CD14-positive monocyte (primary cell): ENCODE data around the gene SKIL. TPM values are rescaled to one million over a fixed set of nuclear protein-coding genes. Genes with fewer than 3 reads are reported as not detected.

ENCODE experiments used
- DNase-seq, 3 donors: peaks; one replicate each; pipeline ENCODE4 v3.0.0-alpha.2; 2011 to 2022
- H2AFZ ChIP-seq: 2 replicates; pipeline ENCODE4 v1.6.0; 2012; ENCODE audit warnings: mild to moderate bottlenecking, low read depth, low read length, inconsistent platforms; ENCODE audit not compliant: insufficient read depth, poor library complexity, severe bottlenecking
- H3K27ac ChIP-seq, 2 donors: 1 replicate in 1 of 2; 2 replicates in 1 of 2; pipeline ENCODE4 v1.5.1; 2012 to 2013; ENCODE audit warnings: low read length in 2 of 2, control low read depth in 1 of 2, inconsistent platforms in 1 of 2, low read depth in 1 of 2, mild to moderate bottlenecking in 1 of 2
- H3K27me3 ChIP-seq, 2 donors: one replicate each; pipeline versions ENCODE4 v1.6.0 to v1.6.1; 2011 to 2013; ENCODE audit warnings: low read length in 2 of 2; ENCODE audit not compliant: control insufficient read depth in 2 of 2, insufficient read depth in 2 of 2
- H3K36me3 ChIP-seq, 2 donors: replicated peaks in 1 of 2; 1 replicate in 1 of 2; 2 replicates in 1 of 2; pipeline versions ENCODE4 v1.5.1 to v1.6.1; 2012 to 2013; ENCODE audit warnings: low read length in 2 of 2, control low read depth in 1 of 2, inconsistent platforms in 1 of 2, mild to moderate bottlenecking in 1 of 2; ENCODE audit not compliant: insufficient read depth in 2 of 2, control insufficient read depth in 1 of 2
- H3K4me1 ChIP-seq, 2 donors: 1 replicate in 1 of 2; 2 replicates in 1 of 2; pipeline versions ENCODE4 v1.5.1 to v1.6.1; 2012 to 2013; ENCODE audit warnings: low read length in 2 of 2, control low read depth in 1 of 2, inconsistent platforms in 1 of 2, mild to moderate bottlenecking in 1 of 2, moderate library complexity in 1 of 2; ENCODE audit not compliant: insufficient read depth in 2 of 2, control insufficient read depth in 1 of 2
- H3K4me2 ChIP-seq: replicated peaks from 2 replicates; pipeline ENCODE3; 2012; ENCODE audit warnings: low read length, moderate library complexity, mild to moderate bottlenecking; ENCODE audit not compliant: poor library complexity, severe bottlenecking; ENCODE audit errors: extremely low read depth
- H3K4me3 ChIP-seq, 3 experiments: fragments of 200-600 bp in 1 of 3; sonication (generic) in 1 of 3; replicated peaks in 1 of 3; 1 replicate in 2 of 3; 2 replicates in 1 of 3; pipeline ENCODE4 v1.5.1; 2011 to 2013; ENCODE audit warnings: low read length in 3 of 3, mild to moderate bottlenecking in 3 of 3, control low read depth in 2 of 3, low read depth in 2 of 3, inconsistent platforms in 1 of 3, moderate library complexity in 1 of 3
- H3K79me2 ChIP-seq: 2 replicates; pipeline ENCODE4 v1.6.0; 2012; ENCODE audit warnings: mild to moderate bottlenecking, control low read depth, inconsistent platforms, low read length, moderate library complexity; ENCODE audit not compliant: insufficient read depth
- H3K9ac ChIP-seq: 2 replicates; pipeline ENCODE4 v1.6.0; 2017; ENCODE audit warnings: low read length, mild to moderate bottlenecking; ENCODE audit not compliant: insufficient read depth, poor library complexity, severe bottlenecking
- H3K9me3 ChIP-seq, 2 donors: replicated peaks in 1 of 2; 1 replicate in 1 of 2; 2 replicates in 1 of 2; pipeline versions ENCODE4 v1.5.1 to v1.6.1; 2012 to 2013; ENCODE audit warnings: low read length in 2 of 2, control low read depth in 1 of 2; ENCODE audit not compliant: control insufficient read depth in 1 of 2, insufficient read depth in 1 of 2
- H4K20me1 ChIP-seq: 2 replicates; pipeline ENCODE4 v1.6.0; 2012; ENCODE audit warnings: mild to moderate bottlenecking, low read length, control low read depth, moderate library complexity; ENCODE audit not compliant: insufficient read depth
- H3K27ac Mint-ChIP-seq, 7 donors: one replicate each; pipeline ENCODE4 v1.8.0; 2020; ENCODE audit warnings: mild to moderate bottlenecking in 7 of 7, mixed read lengths in 7 of 7, moderate library complexity in 6 of 7, inconsistent platforms in 2 of 7
- H3K27me3 Mint-ChIP-seq, 3 donors: one replicate each; pipeline ENCODE4 v1.8.0; 2021 to 2022; ENCODE audit warnings: low read depth in 3 of 3, mild to moderate bottlenecking in 3 of 3, mixed read lengths in 3 of 3, moderate library complexity in 3 of 3, inconsistent platforms in 1 of 3
- H3K36me3 Mint-ChIP-seq, 2 donors: one replicate each; pipeline ENCODE4 v1.8.0; 2020; ENCODE audit warnings: mixed read lengths in 2 of 2, inconsistent platforms in 1 of 2, mild to moderate bottlenecking in 1 of 2
- H3K4me1 Mint-ChIP-seq: one replicate; pipeline ENCODE4 v1.8.0; 2020; ENCODE audit warnings: mild to moderate bottlenecking, mixed read lengths
- H3K4me3 Mint-ChIP-seq, 2 donors: one replicate each; pipeline ENCODE4 v1.8.0; 2020; ENCODE audit warnings: mild to moderate bottlenecking in 2 of 2, mixed read lengths in 2 of 2, moderate library complexity in 1 of 2
- H3K9me3 Mint-ChIP-seq, 7 donors: one replicate each; pipeline ENCODE4 v1.8.0; 2020 to 2022; ENCODE audit warnings: mixed read lengths in 7 of 7, mild to moderate bottlenecking in 6 of 7, moderate library complexity in 6 of 7, inconsistent platforms in 2 of 7
- CTCF ChIP-seq: fragments of 200-600 bp; IDR thresholded peaks from one replicate; pipeline ENCODE4 v1.8.0; 2022; ENCODE audit warnings: antibody characterized with exemption, mild to moderate bottlenecking
- WGBS: methylation state at CpG from one replicate; pipeline ENCODE4 v1.1.5; 2013; ENCODE audit warnings: missing lambda C conversion rate; ENCODE audit not compliant: insufficient coverage; 5-methylcytosine and 5-hydroxymethylcytosine counted together
- intact Hi-C, 2 donors: fragments of 100-400 bp; cut with micrococcal nuclease; formaldehyde crosslinking; loops; one replicate each; pipeline versions ENCODE4 v1.15.0 to v1.15.1; 2023
- polyA plus RNA-seq, 3 donors: library from polyadenylated mRNA; depleted of rRNA in 1 of 3; unstranded in 2 of 3; stranded (reverse) in 1 of 3; fragments of 300-500 nt in 2 of 3; fragments of >200 nt in 1 of 3; fragmentation: Illumina TruSeq in 2 of 3; gene quantifications; 1 replicate in 2 of 3; 2 replicates in 1 of 3; pipeline ENCODE4 v1.2.3, GENCODE V29; 2012 to 2021

Gene SKIL
- polyA plus RNA-seq, 3 donors: 7.5 to 13.4 (median 9.2) TPM

GRCh38 chr3:170421111-170421641 is 63.7 kb downstream of the SKIL start:
- Histone ChIP-seq H3K4me2 (no peak overlapping the region), H2AFZ (no peak overlapping the region), H3K27ac (no peak overlapping the region), H3K79me2 (no peaks in the 10 kb centered on the region), H3K9ac (no peak overlapping the region), H3K4me1 (peaks cover 8 to 16% of the 10 kb centered on the region in 2 donors), H3K4me3 (no peak overlapping the region), H3K36me3 (no peaks in the 10 kb centered on the region), H4K20me1 (no peaks in the 10 kb centered on the region), H3K27me3 (peaks cover 35 to 50% of the 10 kb centered on the region in 2 donors), H3K9me3 (peaks cover 0 to 27% of the 10 kb centered on the region in 2 donors)
- peak overlapping the region in 1 of 2 donors; percentile 52 for H3K4me3 Mint-ChIP-seq
- 90% methylated on average over 4 of the region's 12 CpGs for WGBS
- H3K9me3 Mint-ChIP-seq: peaks cover 0 to 11% (median 3%) of the 10 kb centered on the region in 7 donors
- H3K4me1 Mint-ChIP-seq: peaks cover 13% of the 10 kb centered on the region
- DNase-seq: no peak
- no peak overlapping the region for H3K27ac Mint-ChIP-seq
- intact Hi-C loops: no loop called here
- H3K36me3 Mint-ChIP-seq: peaks cover 3 to 4% of the 10 kb centered on the region in 2 donors
- TF ChIP-seq CTCF: no peak
- peaks cover 41 to 60% (median 47%) of the 10 kb centered on the region in 3 donors for H3K27me3 Mint-ChIP-seq

GRCh38 chr3:170421758-170422157 is 64.2 kb downstream of the SKIL start:
- H3K27me3 Mint-ChIP-seq: peaks cover 39 to 54% (median 44%) of the 10 kb centered on the region in 3 donors
- no peaks in the 10 kb centered on the region for H4K20me1 ChIP-seq
- H3K27ac ChIP-seq: no peak overlapping the region
- peaks cover 0 to 27% of the 10 kb centered on the region in 2 donors for H3K9me3 ChIP-seq
- no peak overlapping the region for H3K9ac ChIP-seq
- peaks cover 3 to 4% of the 10 kb centered on the region in 2 donors for H3K36me3 Mint-ChIP-seq
- no peak overlapping the region for H3K4me2 ChIP-seq
- intact Hi-C loops: no loop called here
- no peaks in the 10 kb centered on the region for H3K79me2 ChIP-seq
- H3K4me1 ChIP-seq: peaks cover 8 to 16% of the 10 kb centered on the region in 2 donors
- peaks cover 30 to 46% of the 10 kb centered on the region in 2 donors for H3K27me3 ChIP-seq
- H3K27ac Mint-ChIP-seq: no peak overlapping the region
- no peak for DNase-seq
- peaks cover 13% of the 10 kb centered on the region for H3K4me1 Mint-ChIP-seq
- WGBS: 95% methylated on average over 2 of the region's 2 CpGs
- H3K9me3 Mint-ChIP-seq: peaks cover 0 to 11% (median 3%) of the 10 kb centered on the region in 7 donors
- no peak overlapping the region for H3K4me3 Mint-ChIP-seq
- H3K4me3 ChIP-seq: no peak overlapping the region
- no peak for TF ChIP-seq CTCF
- no peak overlapping the region for H2AFZ ChIP-seq
- no peaks in the 10 kb centered on the region for H3K36me3 ChIP-seq
